GM18520 (cell line): ENCODE data around the gene NRARP.

Experiments
- ATAC-seq: cut with Tn5 transposase; IDR thresholded peaks from one replicate; pipeline ENCODE4 v1.9.1; 2021; ENCODE audit not compliant: unreplicated experiment

The NRARP gene

GRCh38 chr9:137278721-137279711 lies 23.1 kb downstream of the NRARP start:
- ATAC-seq, result no peak

- no peak for ATAC-seq
Measured at GRCh38 chr9:137278061-137278701, 23.9 kb downstream of the NRARP start.

- ATAC-seq, result peak; percentile 66
Measured at GRCh38 chr9:137277329-137278041, 24.6 kb downstream of the NRARP start, which contains the start of gene TOR4A. TSS of gene TOR4A (plus strand) at chr9:137277726. CDS start at chr9:137278690, 964 bp downstream.

- ATAC-seq, result no peak
Measured at GRCh38 chr9:137276473-137277328, 25.4 kb downstream of the NRARP start.

GRCh38 chr9:137275588-137276472 lies 26.2 kb downstream of the NRARP start:
- ATAC-seq, result no peak

GRCh38 chr9:137275203-137275587 lies 26.9 kb downstream of the NRARP start:
- ATAC-seq, result no peak

GRCh38 chr9:137273611-137274320 lies 28.3 kb downstream of the NRARP start:
- no peak for ATAC-seq

- ATAC-seq, result no peak
Measured at GRCh38 chr9:137273095-137273490, 29.0 kb downstream of the NRARP start.

- ATAC-seq, result no peak
Measured at GRCh38 chr9:137272241-137273094, 29.6 kb downstream of the NRARP start.

- ATAC-seq, result no peak
Measured at GRCh38 chr9:137271696-137272076, 30.4 kb downstream of the NRARP start.

- ATAC-seq, result no peak
Measured at GRCh38 chr9:137270929-137271695, 31.0 kb downstream of the NRARP start.

GRCh38 chr9:137269231-137269772 lies 32.8 kb downstream of the NRARP start:
- no peak for ATAC-seq

GRCh38 chr9:137268538-137269201 lies 33.4 kb downstream of the NRARP start:
- no peak for ATAC-seq

GRCh38 chr9:137267933-137268355 lies 34.1 kb downstream of the NRARP start:
- ATAC-seq, result no peak

- ATAC-seq, result no peak
Measured at GRCh38 chr9:137266585-137267453, 35.3 kb downstream of the NRARP start.
